ENCODE measurements around the gene VPS39. TPM values are rescaled to one million over a fixed set of nuclear protein-coding genes. Genes with fewer than 3 reads are reported as not detected.

VPS39 gene
- total and polyA plus RNA-seq, 2 donors (not counting 3 experiments of a cell fraction or from before 2014, with no cell fraction given), result 56.5 to 56.7 TPM

GRCh38 chr15:42154956-42155355 lies 53.1 kb downstream of the VPS39 start:
- no peaks in the 10 kb centered on the region for H3K27me3 ChIP-seq (ENCODE audit: control insufficient read depth in 2 of 2, insufficient read depth in 2 of 2, low read length in 2 of 2)
- no peak for DNase-seq (ENCODE audit: low read depth, low spot score)
- H3K9ac ChIP-seq (replicated peaks; ENCODE audit: extremely low read depth, insufficient read depth, low read length), result no peak overlapping the region
- H4K20me1 ChIP-seq (replicated peaks; ENCODE audit: control insufficient read depth, extremely low read depth, insufficient read depth, low read length), result no peaks in the 10 kb centered on the region
- no peaks in the 10 kb centered on the region for H3K79me2 ChIP-seq (ENCODE audit: control insufficient read depth, insufficient read depth, low read length)
- no peak for FAIRE-seq
- intact Hi-C loops (cut with micrococcal nuclease) (no loop called here), dilution Hi-C loops (cut with MboI; ENCODE audit: extremely low pct_ligation_motif_present, low sequenced_read_pairs) (no loop called here)
- TF ChIP-seq CTCF (IDR thresholded peaks at IDR 0.05; ENCODE audit: extremely low read depth in 1 of 2, insufficient read depth in 1 of 2, low read depth in 1 of 2, low read length in 2 of 2), result no peak
- no peak for TF ChIP-seq POLR2AphosphoS5 (IDR thresholded peaks at IDR 0.05; ENCODE audit: insufficient read depth, low read depth, low read length)
- no peak for TF ChIP-seq FOS (IDR thresholded peaks at IDR 0.05; ENCODE audit: borderline replicate concordance, insufficient read depth, low read length)
- TF ChIP-seq JUN (IDR thresholded peaks at IDR 0.05; ENCODE audit: borderline replicate concordance, insufficient read depth, insufficient read length, low read depth), result no peak
- no peak for TF ChIP-seq MYC (IDR thresholded peaks at IDR 0.05; ENCODE audit: low read depth, low read length)
- TF ChIP-seq POLR2A (IDR thresholded peaks at IDR 0.05; ENCODE audit: low read depth, low read length), result no peak
- TF ChIP-seq EZH2 (IDR thresholded peaks at IDR 0.05; ENCODE audit: borderline replicate concordance, low read depth, low read length, severe bottlenecking), result no peak
- no peak for TF ChIP-seq GATA2 (IDR thresholded peaks at IDR 0.05; ENCODE audit: insufficient read depth, insufficient read length, low read depth, low read length)
- TF ChIP-seq MAX (IDR thresholded peaks at IDR 0.05; ENCODE audit: insufficient read depth, insufficient read length), result no peak
- BruUV-seq (replicated peaks), result no TSS peak
- H3K4me2 ChIP-seq (ENCODE audit: insufficient read depth, low read length), result no peak overlapping the region
- H2AFZ ChIP-seq (ENCODE audit: low read depth, low read length), result no peak overlapping the region
- no peak overlapping the region for H3K4me3 ChIP-seq (replicated peaks in 1 of 3; ENCODE audit: insufficient read depth in 1 of 3, low read depth in 1 of 3, low read length in 3 of 3)
- no peaks in the 10 kb centered on the region for H3K4me1 ChIP-seq (ENCODE audit: control insufficient read depth, extremely low read depth, insufficient read depth, low read length)
- ChIA-PET CTCF (interaction anchor here (1.8 kb wide), 1 partner anchor 17 kb away, joined by 5 read pairs; no protein-coding TSS in a partner anchor), POLR2A (no interaction called here)
- no peak overlapping the region for H3K27ac ChIP-seq (ENCODE audit: insufficient read depth, low read depth, low read length)
- H3K9me3 ChIP-seq (replicated peaks; ENCODE audit: control insufficient read depth, insufficient read depth, low read length), result no peaks in the 10 kb centered on the region
- peaks cover 2 to 12% of the 10 kb centered on the region in 2 experiments for H3K36me3 ChIP-seq (ENCODE audit: control insufficient read depth in 2 of 2, extremely low read depth in 1 of 2, insufficient read depth in 2 of 2, low read length in 2 of 2)
- no peaks in the 10 kb centered on the region for H3K9me1 ChIP-seq (replicated peaks; ENCODE audit: control insufficient read depth, extremely low read depth, insufficient read depth, low read length)
